Activated T-cell treated with anti-CD3 and anti-CD28 coated beads, Interleukin-2, amount 50 U/mL, for 72 hours (primary cell): Measurements from ENCODE around the gene DAZAP1. TPM values are rescaled to one million over a fixed set of nuclear protein-coding genes. Genes with fewer than 3 reads are reported as not detected.

Experiments
- ATAC-seq, 2 donors: fragments of 150-1000 bp; cut with Tn5 transposase; replicated peaks in 1 of 2; 2 replicates each; pipeline ENCODE4 v1.10.0; 2021; ENCODE audit warnings: moderate library complexity in 2 of 2, mild to moderate bottlenecking in 1 of 2
- DNase-seq, 2 donors: peaks; one replicate each; pipeline ENCODE4 v3.0.0; 2021 to 2022; ENCODE audit warnings: mixed read lengths in 1 of 2
- H3K27ac Mint-ChIP-seq: one replicate; pipeline ENCODE4 v1.8.0; 2022; ENCODE audit warnings: mild to moderate bottlenecking, moderate library complexity, mixed read lengths
- H3K27me3 Mint-ChIP-seq: one replicate; pipeline ENCODE4 v1.8.0; 2022; ENCODE audit warnings: low read depth, mixed read lengths
- H3K36me3 Mint-ChIP-seq, 2 donors: one replicate each; pipeline ENCODE4 v1.8.0; 2022; ENCODE audit warnings: mixed read lengths in 2 of 2, mild to moderate bottlenecking in 1 of 2; ENCODE audit not compliant: insufficient read depth in 2 of 2
- H3K4me1 Mint-ChIP-seq: one replicate; pipeline ENCODE4 v1.8.0; 2022; ENCODE audit warnings: low read depth, mixed read lengths
- H3K4me3 Mint-ChIP-seq, 2 donors: one replicate each; pipeline ENCODE4 v1.8.0; 2022; ENCODE audit warnings: mild to moderate bottlenecking in 2 of 2, mixed read lengths in 2 of 2, moderate library complexity in 2 of 2
- H3K9me3 Mint-ChIP-seq, 2 donors: one replicate each; pipeline ENCODE4 v1.8.0; 2022; ENCODE audit warnings: mixed read lengths in 2 of 2
- total RNA-seq, 2 donors: library from RNA; stranded (reverse); gene quantifications; one replicate each; pipeline ENCODE4 v1.2.3, GENCODE V29; 2022

Gene DAZAP1
- total RNA-seq, 2 donors from 2014 or later = 219 to 252 TPM

- peak in 1 of 2 donors; percentile 44 for DNase-seq
- ATAC-seq = no peak
- H3K27me3 Mint-ChIP-seq = peaks cover 61% of the 10 kb centered on the region
- H3K27ac Mint-ChIP-seq = no peak overlapping the region
- H3K4me3 Mint-ChIP-seq = no peak overlapping the region
- H3K9me3 Mint-ChIP-seq = no peaks in the 10 kb centered on the region
- H3K4me1 Mint-ChIP-seq = peaks cover 24% of the 10 kb centered on the region
- H3K36me3 Mint-ChIP-seq = no peaks in the 10 kb centered on the region
Measured at GRCh38 chr19:1453525-1454364, 46.4 kb downstream of the DAZAP1 start.

GRCh38 chr19:1455002-1455335 lies 47.6 kb downstream of the DAZAP1 start:
- peak overlapping the region; percentile 27 to 40 for H3K4me3 Mint-ChIP-seq
- ATAC-seq (no peak), DNase-seq (no peak)
- no peaks in the 10 kb centered on the region for H3K36me3 Mint-ChIP-seq
- H3K27me3 Mint-ChIP-seq = peaks cover 52% of the 10 kb centered on the region
- H3K9me3 Mint-ChIP-seq = no peaks in the 10 kb centered on the region
- H3K27ac Mint-ChIP-seq = no peak overlapping the region
- peaks cover 26% of the 10 kb centered on the region for H3K4me1 Mint-ChIP-seq

GRCh38 chr19:1455336-1456120 lies 48.1 kb downstream of the DAZAP1 start:
- DNase-seq = peak; percentile 80 to 84
- H3K9me3 Mint-ChIP-seq = no peaks in the 10 kb centered on the region
- peaks cover 49% of the 10 kb centered on the region for H3K27me3 Mint-ChIP-seq
- no peak overlapping the region for H3K27ac Mint-ChIP-seq
- peak; percentile 75 to 81 for ATAC-seq
- H3K4me3 Mint-ChIP-seq = peak overlapping the region; percentile 31 to 64
- H3K36me3 Mint-ChIP-seq = no peaks in the 10 kb centered on the region
- peaks cover 23% of the 10 kb centered on the region for H3K4me1 Mint-ChIP-seq

GRCh38 chr19:1456121-1456900 lies 48.9 kb downstream of the DAZAP1 start:
- Mint-ChIP-seq H3K36me3 (no peaks in the 10 kb centered on the region), H3K4me3 (peak overlapping the region in 1 of 2 donors; percentile 64), H3K27me3 (peaks cover 41% of the 10 kb centered on the region), H3K27ac (no peak overlapping the region), H3K9me3 (no peaks in the 10 kb centered on the region), H3K4me1 (peaks cover 17% of the 10 kb centered on the region)
- no peak for ATAC-seq
- no peak for DNase-seq

- Mint-ChIP-seq H3K27ac (no peak overlapping the region), H3K36me3 (no peaks in the 10 kb centered on the region), H3K27me3 (peaks cover 33% of the 10 kb centered on the region), H3K9me3 (no peaks in the 10 kb centered on the region), H3K4me3 (no peak overlapping the region), H3K4me1 (peaks cover 17% of the 10 kb centered on the region)
- no peak for ATAC-seq
- no peak for DNase-seq
Measured at GRCh38 chr19:1457031-1457739, 49.8 kb downstream of the DAZAP1 start.

GRCh38 chr19:1457892-1458291 lies 50.5 kb downstream of the DAZAP1 start:
- no peaks in the 10 kb centered on the region for H3K9me3 Mint-ChIP-seq
- H3K36me3 Mint-ChIP-seq = no peaks in the 10 kb centered on the region
- no peak overlapping the region for H3K27ac Mint-ChIP-seq
- ATAC-seq = no peak
- H3K4me1 Mint-ChIP-seq = peaks cover 17% of the 10 kb centered on the region
- no peak overlapping the region for H3K4me3 Mint-ChIP-seq
- H3K27me3 Mint-ChIP-seq = peaks cover 26% of the 10 kb centered on the region
- DNase-seq = no peak

- no peak for ATAC-seq
- Mint-ChIP-seq H3K27me3 (peaks cover 14% of the 10 kb centered on the region), H3K36me3 (no peaks in the 10 kb centered on the region), H3K9me3 (no peaks in the 10 kb centered on the region), H3K27ac (no peak overlapping the region), H3K4me1 (peaks cover 17% of the 10 kb centered on the region), H3K4me3 (no peak overlapping the region)
- no peak for DNase-seq
Measured at GRCh38 chr19:1459479-1459878, 52.1 kb downstream of the DAZAP1 start.

GRCh38 chr19:1460033-1460995 lies 52.9 kb downstream of the DAZAP1 start:
- no peaks in the 10 kb centered on the region for H3K9me3 Mint-ChIP-seq
- H3K27ac Mint-ChIP-seq = no peak overlapping the region
- H3K27me3 Mint-ChIP-seq = peaks cover 12% of the 10 kb centered on the region
- no peak for ATAC-seq
- H3K4me3 Mint-ChIP-seq = no peak overlapping the region
- no peaks in the 10 kb centered on the region for H3K36me3 Mint-ChIP-seq
- H3K4me1 Mint-ChIP-seq = peaks cover 16% of the 10 kb centered on the region
- DNase-seq = no peak

- no peak for DNase-seq
- no peak overlapping the region for H3K27ac Mint-ChIP-seq
- no peak overlapping the region for H3K4me3 Mint-ChIP-seq
- no peaks in the 10 kb centered on the region for H3K9me3 Mint-ChIP-seq
- H3K36me3 Mint-ChIP-seq = no peaks in the 10 kb centered on the region
- no peak for ATAC-seq
- H3K4me1 Mint-ChIP-seq = peaks cover 10% of the 10 kb centered on the region
- H3K27me3 Mint-ChIP-seq = peaks cover 6% of the 10 kb centered on the region
Measured at GRCh38 chr19:1461862-1462261, 54.5 kb downstream of the DAZAP1 start.

- DNase-seq (peak; percentile 47 to 65), ATAC-seq (peak in 1 of 2 donors; percentile 48)
- H3K9me3 Mint-ChIP-seq = no peaks in the 10 kb centered on the region
- H3K4me3 Mint-ChIP-seq = no peak overlapping the region
- H3K27me3 Mint-ChIP-seq = no peaks in the 10 kb centered on the region
- no peak overlapping the region for H3K27ac Mint-ChIP-seq
- H3K36me3 Mint-ChIP-seq = no peaks in the 10 kb centered on the region
- H3K4me1 Mint-ChIP-seq = peaks cover 4% of the 10 kb centered on the region
Measured at GRCh38 chr19:1465191-1466016, 58.0 kb downstream of the DAZAP1 start.

- Mint-ChIP-seq H3K36me3 (no peaks in the 10 kb centered on the region), H3K4me1 (peaks cover 4% of the 10 kb centered on the region), H3K27me3 (peaks cover 2% of the 10 kb centered on the region), H3K27ac (no peak overlapping the region), H3K4me3 (no peak overlapping the region), H3K9me3 (no peaks in the 10 kb centered on the region)
- DNase-seq (no peak), ATAC-seq (no peak)
Measured at GRCh38 chr19:1466018-1466460, 58.7 kb downstream of the DAZAP1 start.
